NCI-H1417 (cell line): ENCODE data around the gene LFNG.

Experiments
- DNase-seq, 3 experiments: peaks; one replicate each; lab custom pipeline; 2025; lab: John Stamatoyannopoulos, UW

LFNG gene

DNA sequence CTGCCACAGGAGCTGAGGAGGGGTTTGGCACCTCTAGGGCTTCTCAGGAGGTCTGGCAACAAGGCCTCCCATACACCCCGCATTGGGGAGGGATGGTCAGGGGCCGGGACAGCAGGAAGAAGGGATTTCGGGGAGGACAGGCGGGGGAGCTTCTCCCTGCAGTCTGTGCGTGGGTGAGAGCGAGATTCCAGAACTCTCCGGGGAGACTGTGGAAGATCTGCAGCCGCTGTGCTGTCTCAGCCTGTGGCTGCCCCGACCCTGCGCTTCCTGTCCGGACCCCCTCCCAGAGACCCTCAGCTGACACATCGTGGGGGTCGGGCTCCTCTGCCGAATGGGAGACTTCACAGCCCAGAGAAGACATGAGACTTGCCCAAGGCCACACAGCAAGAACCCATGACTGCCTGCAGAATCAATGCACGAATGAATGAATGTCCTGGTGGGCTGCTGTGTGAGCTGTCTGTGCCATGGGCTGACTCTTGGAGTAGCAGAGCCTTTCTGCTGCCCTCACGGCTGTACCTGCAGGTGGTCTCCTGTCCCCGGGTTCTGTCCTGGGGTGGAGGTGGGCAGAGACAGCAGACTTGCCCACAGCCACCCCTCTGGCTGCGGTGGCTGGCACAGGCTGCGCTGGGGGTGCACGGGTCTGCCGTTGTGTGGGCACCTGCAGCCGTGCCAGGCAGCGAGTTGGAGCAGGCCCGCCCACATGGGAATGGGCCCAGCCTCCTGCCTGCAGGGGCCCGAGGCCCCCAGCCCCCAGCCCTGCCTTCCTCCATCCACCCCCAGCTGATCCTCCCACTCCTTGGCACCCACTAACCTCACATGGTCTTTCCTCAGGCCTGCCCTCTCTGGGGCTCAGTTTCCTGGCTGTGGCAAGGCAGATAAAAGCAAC is 16.3 kb upstream of the LFNG start:
- no peak for DNase-seq

DNA sequence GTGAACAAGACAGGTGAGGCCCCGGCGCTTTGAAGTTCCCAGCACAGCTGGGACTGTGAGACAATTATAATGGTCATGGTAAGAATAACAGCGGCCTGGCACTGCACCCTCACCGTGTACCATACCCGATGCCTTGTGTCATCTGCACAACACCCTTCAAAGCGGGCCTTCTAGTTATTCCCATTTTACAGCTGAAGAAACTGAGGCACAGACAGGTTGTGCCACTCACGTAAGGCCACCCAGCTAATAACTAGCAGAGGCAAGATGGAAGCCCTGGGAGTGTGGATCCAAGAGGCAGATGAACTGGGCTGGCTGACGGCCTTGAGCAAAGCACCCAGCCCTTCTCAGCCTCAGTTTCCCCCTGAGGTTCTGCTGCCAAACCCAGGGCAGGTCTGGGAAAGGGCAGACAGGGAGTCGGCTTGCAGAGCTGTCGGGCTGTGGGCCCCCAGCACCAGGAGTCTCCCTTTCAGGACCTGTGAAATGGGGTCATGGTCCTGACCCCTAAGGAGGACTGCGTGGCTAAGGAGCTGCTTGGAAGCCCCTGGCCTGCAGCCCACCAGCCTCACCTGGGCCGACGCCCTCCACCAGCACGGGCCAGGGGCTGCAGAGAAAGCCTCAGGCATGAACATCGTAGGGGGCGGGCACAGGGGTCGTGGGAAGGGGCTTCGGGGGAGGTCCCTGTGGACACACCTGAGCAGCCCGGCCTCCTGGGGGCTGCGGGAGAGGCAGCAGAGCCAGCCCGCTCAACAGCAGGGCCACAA is 15.3 kb upstream of the LFNG start:
- DNase-seq, result no peak

DNA sequence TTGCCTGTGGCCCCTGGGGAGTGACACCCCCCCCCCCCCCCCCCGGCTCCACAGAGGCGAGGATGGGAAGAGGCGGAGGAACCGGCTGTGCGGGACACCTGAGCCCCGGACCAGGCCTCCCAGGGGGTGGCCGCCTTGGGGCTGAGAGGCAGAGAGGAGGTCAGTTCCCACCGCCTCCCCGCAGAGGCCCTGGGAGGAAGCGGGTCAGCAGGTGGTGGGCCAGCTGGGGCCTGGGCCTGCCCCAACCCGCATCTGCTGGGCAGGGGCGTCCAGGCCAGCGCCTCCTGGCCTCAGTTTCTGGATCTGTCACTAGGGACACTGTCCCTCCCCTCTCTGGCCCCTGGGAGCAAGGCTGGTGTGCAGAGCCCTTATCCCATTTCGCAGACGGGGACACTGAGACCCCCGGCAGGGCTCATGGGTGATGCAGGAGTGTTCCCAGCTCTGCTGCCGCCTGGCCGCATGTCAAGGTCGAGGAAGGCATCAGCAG is 14.6 kb upstream of the LFNG start:
- DNase-seq, result no peak

DNA sequence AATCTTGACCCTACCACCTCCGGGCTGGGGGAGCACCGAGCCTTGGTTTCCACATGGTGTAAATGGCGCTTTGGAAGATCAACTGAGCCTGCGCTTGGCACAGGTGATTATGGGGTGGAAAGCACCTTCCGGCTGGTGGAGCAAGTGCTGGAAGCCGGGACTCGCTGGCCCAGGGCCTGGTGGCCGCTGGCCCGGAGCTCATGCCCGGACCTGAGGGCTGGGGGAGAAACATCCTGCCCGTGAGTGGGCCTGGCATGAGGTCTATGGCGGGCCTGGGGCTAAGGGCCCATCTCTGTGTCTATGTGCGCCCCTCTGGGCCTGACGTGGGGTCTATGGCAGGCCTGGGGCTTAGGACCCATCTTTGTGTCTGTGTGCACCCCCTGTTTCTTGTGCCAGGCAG is 14.2 kb upstream of the LFNG start:
- DNase-seq, result no peak

DNA sequence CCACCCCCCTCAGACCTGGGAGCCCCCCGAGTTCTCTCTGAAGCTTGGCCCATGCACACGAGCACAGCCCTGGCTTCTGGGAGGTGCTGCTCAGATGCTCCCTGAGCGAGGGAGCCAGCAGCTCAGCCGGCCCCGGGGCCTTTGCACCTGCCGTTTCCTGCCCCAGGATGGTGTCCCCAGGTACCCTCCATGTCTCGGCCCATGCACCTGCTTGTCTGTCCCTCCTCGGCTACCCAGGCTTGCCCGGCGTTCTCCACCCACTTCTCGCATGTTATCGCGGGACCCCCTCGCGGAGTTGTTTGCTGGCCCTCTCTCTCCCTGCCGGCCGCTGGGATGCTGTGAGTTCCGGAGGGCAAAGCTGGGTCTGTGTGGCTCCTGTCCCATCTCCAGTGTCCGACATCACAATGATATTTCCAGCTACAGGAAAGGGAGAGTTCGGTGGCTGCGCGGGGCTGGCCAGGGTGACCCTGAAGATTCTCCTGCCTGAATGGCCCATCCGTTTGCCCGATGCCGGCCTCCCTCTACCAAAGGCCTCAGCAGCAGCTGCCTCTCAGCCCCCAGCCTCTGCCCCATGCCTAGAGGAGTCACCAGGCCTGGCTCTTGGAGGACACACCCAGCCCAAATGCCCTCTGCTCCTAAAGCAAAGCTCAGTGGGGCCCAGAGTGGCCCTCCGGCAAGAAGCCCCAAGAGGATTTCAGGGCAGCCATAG is 12.2 kb upstream of the LFNG start:
- no peak for DNase-seq

DNA sequence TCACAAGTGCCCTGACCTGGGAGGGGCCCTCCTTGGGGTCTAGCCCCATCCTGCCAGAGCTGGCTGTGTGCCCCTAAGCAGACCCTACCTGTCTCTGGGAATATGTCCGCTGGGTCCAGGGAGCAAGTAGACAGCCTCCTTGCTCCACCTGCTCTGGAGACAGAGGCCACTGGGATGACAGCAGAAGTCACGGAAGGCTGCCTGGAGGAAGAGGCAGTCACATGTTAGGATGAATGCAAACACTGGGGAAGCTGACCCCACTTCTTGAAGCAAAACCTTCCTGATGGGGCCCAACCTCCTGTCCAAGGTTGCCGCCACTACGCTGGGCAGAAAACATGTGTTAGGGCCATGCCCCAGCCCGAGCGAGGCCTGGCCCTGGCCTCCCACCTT is 11.7 kb upstream of the LFNG start:
- DNase-seq, result no peak

DNA sequence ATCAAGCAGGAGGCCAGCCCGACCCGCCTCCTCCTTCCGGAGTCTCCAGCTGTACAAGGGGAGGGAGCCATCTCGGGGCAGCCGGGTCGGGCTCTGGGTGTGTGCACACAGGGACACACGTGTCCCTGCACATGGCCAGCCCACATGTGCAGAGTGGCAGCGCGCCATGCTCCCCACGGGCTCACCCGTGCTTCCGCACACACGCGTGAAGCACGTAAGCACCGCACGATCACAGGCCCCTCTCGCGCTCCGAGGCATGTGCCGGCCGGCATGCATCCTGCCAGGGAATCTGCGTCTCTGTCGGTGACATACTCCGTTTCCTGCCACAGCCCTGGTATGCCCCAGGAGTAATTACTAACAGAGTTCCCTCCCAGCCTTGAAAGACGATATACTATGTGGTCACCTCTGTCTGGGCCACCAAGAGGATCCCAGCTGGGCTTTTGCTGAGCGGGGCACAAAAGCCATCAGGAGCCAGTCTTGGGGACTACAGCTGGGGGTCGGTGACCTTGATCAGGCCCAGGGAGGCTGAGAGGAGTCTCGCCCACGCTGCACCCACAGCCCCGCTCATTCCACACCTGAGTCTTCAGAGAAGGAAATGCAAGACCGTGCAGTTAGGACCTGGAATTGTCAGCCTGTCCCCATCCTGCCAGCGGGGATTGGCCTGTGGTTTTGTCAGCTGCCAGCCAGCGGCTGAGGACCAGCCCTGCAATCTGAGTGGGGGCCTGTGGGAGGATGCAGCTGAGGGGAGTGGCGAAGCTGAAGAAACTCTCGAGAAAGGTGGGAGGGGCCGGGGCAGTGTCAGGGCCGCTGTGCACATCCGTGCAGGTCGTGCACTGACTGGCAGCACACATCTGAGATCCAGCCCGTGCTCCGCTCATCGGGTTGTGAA is 11.0 kb upstream of the LFNG start:
- peak; percentile 28 to 86 (median 49) for DNase-seq

DNA sequence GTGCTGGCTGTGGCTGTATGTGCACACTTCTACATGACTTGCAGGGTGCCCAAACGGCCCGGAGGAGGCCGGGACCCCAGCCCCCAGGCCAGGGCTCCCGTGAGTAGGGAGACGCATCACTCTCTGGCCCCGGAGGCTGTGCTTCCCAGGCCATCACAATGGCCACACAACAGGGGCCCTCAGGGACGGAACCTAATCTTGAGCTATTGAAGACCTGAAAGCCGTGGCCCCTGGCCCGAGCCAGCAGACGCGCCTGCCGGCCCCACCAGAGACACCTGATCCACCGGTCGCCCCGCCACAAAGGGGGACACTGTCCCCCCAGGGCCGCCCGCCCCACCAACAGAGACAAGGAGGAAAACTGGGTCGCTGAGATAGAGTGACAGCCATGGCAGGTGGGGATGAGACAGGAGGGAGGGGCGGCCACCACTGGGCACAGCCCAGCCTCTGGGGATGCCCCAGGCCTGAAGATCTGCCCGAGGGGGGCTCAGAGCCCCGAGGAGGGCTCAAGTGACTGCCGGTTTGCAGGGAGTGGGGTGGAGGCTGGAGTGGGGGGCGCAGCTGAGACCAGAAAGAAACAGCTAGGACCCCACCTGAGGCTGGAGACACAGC is 10.2 kb upstream of the LFNG start:
- no peak for DNase-seq

DNA sequence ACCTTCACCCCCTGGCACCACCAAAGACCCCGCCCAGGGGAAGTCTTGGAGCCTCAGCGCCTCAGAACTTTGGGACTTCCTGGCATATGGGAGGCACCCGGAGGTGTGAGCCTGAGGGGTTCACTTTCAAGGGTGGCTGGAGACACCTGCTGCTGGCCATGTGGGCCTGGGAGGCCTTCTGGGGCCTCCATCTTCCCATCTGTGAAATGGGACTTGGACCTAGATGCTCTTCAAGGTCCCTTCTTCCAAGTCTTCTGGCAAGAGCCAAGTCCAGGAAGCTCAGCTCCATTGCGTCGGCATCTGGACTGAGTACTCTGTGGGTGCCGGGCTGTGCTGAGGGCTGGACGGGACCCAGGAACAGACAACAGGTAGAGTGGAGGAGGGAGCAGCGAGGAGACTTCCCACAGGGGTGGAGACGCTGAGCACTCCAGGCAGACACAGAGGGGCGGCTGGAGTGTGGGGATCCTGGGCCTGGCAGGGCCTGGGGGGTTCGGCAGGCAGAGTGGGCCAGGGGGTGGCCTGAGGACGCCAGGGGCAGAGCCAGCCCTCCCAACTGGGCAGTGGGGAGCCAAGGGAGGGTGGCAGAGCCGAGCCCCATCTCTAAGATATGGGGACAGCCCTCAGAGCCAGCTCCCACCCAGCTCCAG is 9.3 kb upstream of the LFNG start:
- no peak for DNase-seq

DNA sequence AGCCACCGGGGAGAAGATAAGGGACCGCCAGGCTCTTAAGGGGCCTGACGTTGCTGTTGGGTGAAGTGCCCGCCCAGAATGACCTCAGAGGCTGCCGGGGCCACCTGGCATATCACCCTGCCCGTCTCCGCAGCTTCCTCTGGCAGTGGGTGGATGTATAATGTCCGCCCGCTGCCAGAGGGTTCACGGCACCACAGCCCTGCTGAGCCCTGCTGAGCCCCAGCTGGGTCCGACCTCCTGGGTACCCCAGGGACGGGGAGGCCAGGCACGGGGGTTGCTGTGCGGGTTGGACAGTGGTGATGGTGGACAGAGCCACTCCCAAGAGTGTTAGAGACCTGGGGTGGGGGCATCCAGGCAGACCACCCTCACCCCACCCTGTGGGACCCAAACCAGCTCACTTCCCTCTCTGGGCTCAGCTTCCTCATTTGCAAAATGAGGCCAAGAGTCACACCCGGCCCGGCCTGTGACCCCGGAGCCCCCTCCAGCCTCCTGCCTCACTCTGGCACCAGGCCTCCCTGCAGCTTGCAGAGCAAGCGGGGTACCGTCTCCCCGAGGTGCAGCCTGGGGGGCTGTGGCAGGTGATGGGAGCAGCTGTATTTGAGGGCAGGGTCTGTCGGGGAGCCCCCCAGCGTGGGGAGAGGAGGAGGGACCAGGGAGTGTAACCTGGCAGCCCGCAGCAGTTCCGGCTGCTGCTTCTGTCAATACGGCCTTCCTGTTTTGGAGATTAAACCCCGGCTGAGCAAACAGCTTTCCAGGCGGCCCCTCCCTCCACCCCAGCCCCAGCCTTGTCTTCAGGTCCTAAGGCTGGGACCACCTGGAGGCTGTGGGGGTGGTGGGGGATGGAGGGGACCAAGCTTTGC is 8.4 kb upstream of the LFNG start:
- peak in 2 of 3 experiments; percentile 87 to 94 for DNase-seq

DNA sequence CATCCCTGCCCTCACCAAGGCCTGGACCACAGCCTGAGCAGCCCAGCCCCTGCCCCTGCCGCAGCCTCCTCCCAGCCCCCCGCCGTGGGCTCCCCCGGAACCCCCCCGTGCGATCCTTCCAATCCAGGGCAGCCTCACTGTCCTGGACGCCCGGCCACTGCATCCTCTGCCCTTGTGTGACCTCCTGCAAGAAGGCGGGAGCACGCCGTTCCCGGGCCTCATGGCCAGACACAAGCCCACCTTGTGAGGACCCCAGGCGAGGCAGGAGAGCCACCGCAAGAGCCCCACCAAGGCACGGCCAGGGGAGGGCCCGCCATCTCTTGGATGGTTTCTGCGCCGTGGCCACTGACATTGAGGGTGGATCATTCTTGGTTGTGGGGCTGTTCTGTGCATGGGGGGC is 7.8 kb upstream of the LFNG start:
- peak in 1 of 3 experiments; percentile 66 for DNase-seq

DNA sequence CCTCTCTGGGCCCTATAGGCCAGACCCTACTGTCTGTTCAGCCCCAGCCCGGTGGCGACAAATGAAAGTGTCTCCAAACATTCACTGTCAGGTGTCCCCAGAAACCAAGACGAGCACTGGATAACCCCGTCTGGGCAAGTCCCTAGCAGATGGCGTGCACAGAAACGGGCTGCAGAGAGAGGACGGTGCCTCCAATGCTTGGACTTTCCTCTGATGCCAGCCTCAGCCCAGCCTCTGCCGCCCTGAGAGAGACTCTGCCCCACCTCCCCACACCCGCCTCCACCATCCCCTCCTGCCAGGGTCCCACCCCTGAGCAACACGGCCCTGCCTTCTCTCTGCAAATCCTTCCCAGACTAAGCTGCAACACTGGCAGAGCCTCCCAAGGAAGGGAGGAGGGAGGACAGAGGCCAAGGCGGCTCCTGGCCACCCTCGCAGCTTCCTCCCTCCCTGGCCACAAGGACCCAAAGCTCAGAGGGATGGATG is 7.4 kb upstream of the LFNG start:
- DNase-seq, result peak in 2 of 3 experiments; percentile 59 to 65

DNA sequence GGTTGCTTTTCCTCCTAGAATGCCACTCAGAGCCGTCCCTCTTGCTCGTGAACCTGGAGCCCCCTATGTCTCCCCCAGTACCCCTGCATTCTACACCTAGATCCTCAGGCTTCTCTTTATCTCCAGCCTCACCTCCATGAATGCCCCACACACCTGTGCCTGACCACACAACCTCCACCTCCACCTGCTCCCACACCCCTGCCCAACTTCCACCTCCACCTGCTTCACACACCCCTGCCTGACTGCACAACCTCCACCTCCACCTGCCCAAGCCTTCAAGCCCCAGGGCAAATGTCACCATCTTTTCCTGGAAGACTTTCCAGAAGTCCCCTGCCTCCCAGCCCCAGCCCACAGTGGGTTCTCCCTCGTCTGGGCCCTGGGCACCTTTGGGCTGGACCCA is 6.9 kb upstream of the LFNG start:
- peak in 2 of 3 experiments; percentile 23 to 50 for DNase-seq

DNA sequence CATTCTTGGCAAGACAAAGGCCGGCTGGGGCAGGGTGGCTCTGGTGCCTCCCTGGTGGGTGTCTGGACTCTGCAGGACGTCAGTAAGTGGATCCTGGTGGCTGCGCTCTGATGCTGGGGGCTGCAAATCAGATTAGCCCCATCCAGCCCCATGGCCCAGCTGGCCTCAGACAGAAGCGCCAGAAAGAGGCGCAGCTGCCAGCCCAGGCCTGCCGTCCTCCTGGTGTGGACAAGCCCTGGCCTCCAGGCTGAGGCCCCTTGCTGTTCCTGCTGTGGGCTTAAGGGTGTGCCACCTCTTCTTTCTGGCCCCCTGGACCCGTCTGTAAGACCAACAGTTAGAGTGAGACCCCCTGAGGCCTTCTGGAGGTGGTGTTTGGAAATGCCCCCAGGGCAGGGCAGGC is 5.9 kb upstream of the LFNG start:
- DNase-seq, result no peak

DNA sequence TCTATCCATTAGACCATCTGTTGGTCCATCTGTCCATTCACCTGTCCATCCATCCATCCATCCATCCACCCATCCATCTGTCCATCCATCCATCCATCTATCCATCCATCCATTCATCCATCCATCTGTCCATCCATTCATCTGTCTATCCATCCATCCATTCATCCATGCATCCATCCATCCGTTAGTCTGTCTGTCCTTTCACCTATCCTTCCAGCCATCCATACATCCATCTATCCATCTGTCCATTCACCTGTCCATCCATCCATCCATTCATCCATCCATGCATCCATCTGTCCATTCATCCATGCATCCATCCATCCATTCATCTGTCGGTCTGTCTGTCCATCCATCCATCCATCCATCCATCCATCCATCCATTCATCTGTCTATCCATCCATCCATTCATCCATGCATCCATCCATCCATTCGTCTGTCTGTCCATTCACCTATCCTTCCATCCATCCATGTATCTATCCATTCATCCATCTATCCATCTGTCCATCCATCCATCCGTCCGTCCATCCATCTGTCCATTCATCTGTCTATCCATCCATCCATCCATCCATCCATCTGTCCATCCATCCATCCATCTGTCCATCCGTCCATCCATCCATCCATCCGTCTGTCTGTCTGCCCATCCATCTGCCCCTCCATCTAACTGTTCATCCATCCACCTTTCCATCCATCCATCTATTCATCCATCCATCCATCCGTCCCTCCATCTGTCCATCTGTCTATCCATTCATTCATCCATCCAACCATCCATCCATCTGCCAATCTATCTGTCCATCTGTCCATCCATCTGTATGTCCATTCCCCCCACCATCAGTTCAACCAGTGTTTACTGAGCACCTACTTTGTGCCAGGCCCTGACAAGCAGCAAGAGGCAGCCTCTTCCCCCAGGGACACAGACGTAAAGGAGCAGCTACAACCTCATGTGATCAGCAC is 4.8 kb upstream of the LFNG start:
- DNase-seq, result no peak

DNA sequence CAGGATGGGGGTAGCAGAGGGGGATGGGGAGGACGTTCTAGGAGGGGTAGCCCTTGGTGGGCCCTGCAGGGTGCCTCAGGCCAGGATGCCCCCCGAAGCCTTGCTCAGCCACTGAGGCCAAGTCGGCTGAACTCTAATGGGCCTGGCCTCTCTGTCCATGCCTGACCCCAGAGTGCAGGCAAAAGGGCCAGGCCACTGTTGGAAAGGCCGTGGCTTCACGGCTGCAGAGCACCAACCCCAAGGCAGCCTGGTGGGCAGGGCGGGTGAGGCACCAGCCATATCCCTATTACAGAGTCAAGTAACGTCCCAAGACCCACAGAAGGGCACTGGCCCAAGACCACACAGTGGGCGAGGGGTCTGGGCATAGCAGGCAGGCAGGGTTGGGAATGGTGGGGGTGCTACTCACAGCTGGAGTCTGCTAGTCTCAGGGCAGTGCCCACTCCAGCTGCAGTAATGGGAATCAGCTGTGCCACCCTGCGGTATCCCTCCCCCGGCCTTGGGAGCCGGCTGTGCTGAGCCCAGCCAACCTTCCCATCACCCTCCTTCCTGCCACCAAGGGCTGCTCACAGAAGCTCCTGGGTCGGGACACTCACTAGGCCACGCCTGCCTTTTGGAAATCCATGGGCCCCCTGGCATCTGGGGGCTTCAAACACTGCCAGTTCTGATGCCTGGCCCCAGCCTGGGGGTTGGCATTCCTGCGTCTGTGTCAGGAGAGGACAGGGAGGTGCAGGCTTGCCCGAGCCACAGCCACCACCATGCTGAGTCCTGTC is 4.0 kb upstream of the LFNG start:
- DNase-seq, result no peak

DNA sequence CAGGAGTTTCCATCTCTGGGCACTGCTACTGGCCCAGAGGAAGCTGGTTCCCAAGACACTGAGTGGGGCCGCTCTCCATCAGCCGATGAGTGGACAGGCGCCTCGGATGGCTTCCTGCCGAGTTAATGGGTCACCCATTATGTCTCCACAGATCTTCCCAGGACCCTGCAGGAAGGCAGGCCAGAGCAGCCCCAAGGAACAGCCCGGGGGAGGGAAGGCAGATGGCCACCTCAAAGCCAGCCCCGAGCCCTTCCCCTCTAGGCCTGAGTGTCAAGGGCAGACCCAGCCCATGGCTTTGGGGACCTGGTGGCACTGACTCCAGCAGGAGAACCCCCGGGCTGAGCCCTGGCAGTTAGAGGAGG is 3.4 kb upstream of the LFNG start:
- peak in 1 of 3 experiments; percentile 25 for DNase-seq
